ENCODE data around the gene CBLC.
A peak's percentile ranks its signal among the peaks of the same experiment; 100 is the strongest.
"Not testable (repeated sequence)": the region's sequence is repeated elsewhere in the genome, so short reads cannot be mapped to it uniquely, and the experiment has no call there.

The CBLC gene

GRCh38 chr19:44822670-44823372 is 45.1 kb downstream of the CBLC start:
- DNase-seq (ENCODE audit: low read depth, low spot score): no peak
- Histone ChIP-seq H3K36me3 (ENCODE audit: insufficient read depth, low read length) (no peaks in the 10 kb centered on the region), H3K4me3 (no peak overlapping the region), H3K9me3 (ENCODE audit: low read depth, low read length) (no peaks in the 10 kb centered on the region), H3K27ac (no peak overlapping the region), H3K9ac (ENCODE audit: insufficient read length) (no peak overlapping the region)
- TF ChIP-seq FOXP2 (optimal IDR thresholded peaks at IDR 0.05; ENCODE audit: control extremely low read depth, extremely low read length, insufficient read depth): no peak
- TF ChIP-seq POLR2AphosphoS5 (IDR thresholded peaks at IDR 0.05; ENCODE audit: borderline replicate concordance, low read depth, low read length): no peak
- TF ChIP-seq EZH2 (IDR thresholded peaks at IDR 0.05): no peak

GRCh38 chr19:44823373-44823698 is 45.6 kb downstream of the CBLC start:
- H3K9ac ChIP-seq (ENCODE audit: insufficient read length): no peak overlapping the region
- TF ChIP-seq POLR2AphosphoS5 (IDR thresholded peaks at IDR 0.05; ENCODE audit: borderline replicate concordance, low read depth, low read length) (no peak), EZH2 (IDR thresholded peaks at IDR 0.05) (no peak), FOXP2 (optimal IDR thresholded peaks at IDR 0.05; ENCODE audit: control extremely low read depth, extremely low read length, insufficient read depth) (no peak)
- no peak overlapping the region for H3K27ac ChIP-seq
- no peak overlapping the region for H3K4me3 ChIP-seq
- H3K9me3 ChIP-seq (ENCODE audit: low read depth, low read length): no peaks in the 10 kb centered on the region
- no peak for DNase-seq (ENCODE audit: low read depth, low spot score)
- H3K36me3 ChIP-seq (ENCODE audit: insufficient read depth, low read length): no peaks in the 10 kb centered on the region

DNA sequence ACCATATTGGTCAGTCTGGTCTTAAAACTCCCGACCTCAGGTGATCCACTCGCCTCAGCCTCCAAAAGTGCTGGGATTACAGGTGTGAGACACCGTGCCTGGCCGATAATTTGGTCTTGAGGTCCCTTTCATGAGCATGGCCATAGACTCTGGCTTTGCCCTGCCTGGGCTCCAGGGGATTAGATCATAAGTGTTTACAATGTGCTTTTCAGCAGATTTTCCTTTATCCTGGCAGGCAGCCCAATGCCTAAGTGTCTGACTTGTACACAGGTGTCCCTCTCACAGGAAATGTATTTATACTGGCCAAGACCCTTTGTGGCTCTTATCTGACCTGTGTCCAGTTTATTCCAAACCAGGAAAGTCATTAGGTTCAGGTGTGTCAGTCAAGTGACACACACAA is 47.1 kb downstream of the CBLC start:
- no peaks in the 10 kb centered on the region for H3K9me3 ChIP-seq (ENCODE audit: low read depth, low read length)
- H3K27ac ChIP-seq: no peak overlapping the region
- H3K36me3 ChIP-seq (ENCODE audit: insufficient read depth, low read length): no peaks in the 10 kb centered on the region
- DNase-seq (ENCODE audit: low read depth, low spot score): no peak
- no peak overlapping the region for H3K4me3 ChIP-seq
- H3K9ac ChIP-seq (ENCODE audit: insufficient read length): no peak overlapping the region
- TF ChIP-seq POLR2AphosphoS5 (IDR thresholded peaks at IDR 0.05; ENCODE audit: borderline replicate concordance, low read depth, low read length) (no peak), FOXP2 (optimal IDR thresholded peaks at IDR 0.05; ENCODE audit: control extremely low read depth, extremely low read length, insufficient read depth) (no peak), EZH2 (IDR thresholded peaks at IDR 0.05) (no peak)

- not testable (repeated sequence) for H3K36me3 ChIP-seq (ENCODE audit: insufficient read depth, low read length); H3K9me3 ChIP-seq (ENCODE audit: low read depth, low read length); DNase-seq (ENCODE audit: low read depth, low spot score); H3K9ac ChIP-seq (ENCODE audit: insufficient read length); H3K27ac ChIP-seq; H3K4me3 ChIP-seq
Measured at GRCh38 chr19:44832875-44833274, 55.2 kb downstream of the CBLC start.

- not testable (repeated sequence) for DNase-seq (ENCODE audit: low read depth, low spot score); H3K36me3 ChIP-seq (ENCODE audit: insufficient read depth, low read length); H3K4me3 ChIP-seq; H3K27ac ChIP-seq; H3K9ac ChIP-seq (ENCODE audit: insufficient read length); H3K9me3 ChIP-seq (ENCODE audit: low read depth, low read length)
Measured at GRCh38 chr19:44834399-44834798, 56.7 kb downstream of the CBLC start.

DNA sequence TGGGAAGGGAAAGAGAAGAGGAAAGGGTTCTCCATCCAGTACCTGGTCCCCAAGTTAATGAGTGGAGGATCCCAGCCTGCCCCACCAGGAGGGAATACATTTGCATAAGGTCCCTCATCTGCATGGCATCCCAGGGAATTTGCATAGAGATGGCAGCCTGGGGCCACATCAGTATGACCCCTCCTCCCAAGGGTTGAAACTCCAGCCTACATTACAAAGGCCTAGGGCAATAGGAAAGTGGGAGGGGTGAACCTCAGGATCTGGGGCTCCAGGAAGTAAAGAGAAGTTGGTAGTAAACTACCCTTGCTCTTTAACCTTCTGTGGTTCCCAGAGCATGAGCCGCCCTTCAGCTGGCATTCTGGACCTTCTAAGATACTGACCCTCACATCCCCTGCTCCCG is 61.6 kb downstream of the CBLC start:
- DNase-seq (ENCODE audit: low read depth, low spot score): no peak
- no peak overlapping the region for H3K4me3 ChIP-seq
- no peak overlapping the region for H3K9ac ChIP-seq (ENCODE audit: insufficient read length)
- TF ChIP-seq FOXP2 (optimal IDR thresholded peaks at IDR 0.05; ENCODE audit: control extremely low read depth, extremely low read length, insufficient read depth): no peak
- no peak overlapping the region for H3K27ac ChIP-seq
- H3K36me3 ChIP-seq (ENCODE audit: insufficient read depth, low read length): no peaks in the 10 kb centered on the region
- H3K9me3 ChIP-seq (ENCODE audit: low read depth, low read length): no peaks in the 10 kb centered on the region

GRCh38 chr19:44840811-44841210 is 63.1 kb downstream of the CBLC start:
- Histone ChIP-seq H3K9ac (ENCODE audit: insufficient read length) (no peak overlapping the region), H3K27ac (no peak overlapping the region), H3K4me3 (no peak overlapping the region), H3K9me3 (ENCODE audit: low read depth, low read length) (no peaks in the 10 kb centered on the region), H3K36me3 (ENCODE audit: insufficient read depth, low read length) (no peaks in the 10 kb centered on the region)
- DNase-seq (ENCODE audit: low read depth, low spot score): no peak
- TF ChIP-seq EZH2 (IDR thresholded peaks at IDR 0.05): no peak
- TF ChIP-seq FOXP2 (optimal IDR thresholded peaks at IDR 0.05; ENCODE audit: control extremely low read depth, extremely low read length, insufficient read depth): no peak
- no peak for TF ChIP-seq POLR2AphosphoS5 (IDR thresholded peaks at IDR 0.05; ENCODE audit: borderline replicate concordance, low read depth, low read length)

DNA sequence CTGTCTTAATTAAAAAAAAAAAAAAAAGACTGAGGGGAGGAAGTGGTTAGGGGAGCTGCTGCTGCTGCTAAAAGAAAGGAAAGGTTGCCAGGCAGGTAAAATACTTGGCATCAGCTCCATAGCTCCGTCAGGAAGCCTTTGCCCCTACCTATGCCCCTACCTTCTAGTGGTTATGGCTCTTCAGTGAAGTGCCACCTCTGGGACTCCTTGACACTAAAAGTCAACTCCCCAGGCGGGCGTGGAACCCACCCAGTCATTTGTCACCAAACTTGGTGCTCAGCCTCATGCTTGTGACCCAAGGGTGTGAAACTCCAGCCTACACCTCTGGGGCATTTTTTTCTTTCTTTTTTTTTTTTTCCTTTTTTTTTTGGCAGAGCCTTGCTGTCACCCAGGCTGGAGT is 63.5 kb downstream of the CBLC start:
- Histone ChIP-seq H3K4me3 (no peak overlapping the region), H3K9ac (ENCODE audit: insufficient read length) (no peak overlapping the region), H3K27ac (no peak overlapping the region), H3K9me3 (ENCODE audit: low read depth, low read length) (no peaks in the 10 kb centered on the region), H3K36me3 (ENCODE audit: insufficient read depth, low read length) (no peaks in the 10 kb centered on the region)
- TF ChIP-seq EZH2 (IDR thresholded peaks at IDR 0.05) (no peak), FOXP2 (optimal IDR thresholded peaks at IDR 0.05; ENCODE audit: control extremely low read depth, extremely low read length, insufficient read depth) (no peak), POLR2AphosphoS5 (IDR thresholded peaks at IDR 0.05; ENCODE audit: borderline replicate concordance, low read depth, low read length) (no peak)
- no peak for DNase-seq (ENCODE audit: low read depth, low spot score)

GRCh38 chr19:44845286-44845611 is 67.6 kb downstream of the CBLC start:
- no peak for DNase-seq (ENCODE audit: low read depth, low spot score)
- no peaks in the 10 kb centered on the region for H3K36me3 ChIP-seq (ENCODE audit: insufficient read depth, low read length)
- peak overlapping the region; percentile 42 for H3K9ac ChIP-seq (ENCODE audit: insufficient read length)
- TF ChIP-seq POLR2AphosphoS5 (IDR thresholded peaks at IDR 0.05; ENCODE audit: borderline replicate concordance, low read depth, low read length) (no peak), EZH2 (IDR thresholded peaks at IDR 0.05) (no peak), FOXP2 (optimal IDR thresholded peaks at IDR 0.05; ENCODE audit: control extremely low read depth, extremely low read length, insufficient read depth) (no peak)
- 0 out of 2 replicates have a peak overlapping the region, but pooled peaks have one; percentile 15 for H3K27ac ChIP-seq
- H3K4me3 ChIP-seq: peak overlapping the region; percentile 91
- H3K9me3 ChIP-seq (ENCODE audit: low read depth, low read length): no peaks in the 10 kb centered on the region

Measured in SK-N-MC (cell line).